ENCODE data around the gene AP1S1.
"Not testable (repeated sequence)": the region's sequence is repeated elsewhere in the genome, so short reads cannot be mapped to it uniquely, and the experiment has no call there.

The AP1S1 gene

DNA sequence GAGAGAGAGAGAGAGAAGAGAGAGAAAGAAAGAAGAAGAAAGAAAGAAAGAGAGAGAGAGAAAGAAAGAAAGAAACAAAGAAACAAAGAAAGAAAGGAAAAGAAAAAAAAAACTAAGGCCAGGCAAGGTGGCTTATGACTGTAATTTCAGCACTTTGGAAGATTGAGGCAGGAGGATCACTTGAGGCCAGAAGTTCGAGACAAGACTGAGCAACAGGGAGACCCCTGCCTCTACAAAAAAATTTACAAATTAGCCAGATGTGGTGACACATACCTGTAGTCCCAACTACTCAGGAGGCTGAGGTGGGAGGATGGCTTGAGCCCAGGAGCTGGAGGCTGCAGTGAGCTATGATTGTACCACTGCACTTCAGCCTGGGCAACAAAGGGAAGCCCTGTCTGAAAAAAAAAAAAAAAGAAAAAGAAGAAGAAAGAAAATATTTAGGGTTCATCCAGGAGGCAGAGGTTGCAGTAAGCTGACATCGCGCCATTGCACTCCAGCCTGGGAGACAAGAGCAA lies 24.6 kb upstream of the AP1S1 start:
- DNase-seq = no peak
- Mint-ChIP-seq H3K9me3 (no peaks in the 10 kb centered on the region), H3K36me3 (no peaks in the 10 kb centered on the region), H3K4me3 (no peak overlapping the region), H3K27ac (no peak overlapping the region), H3K4me1 (peaks cover 36% of the 10 kb centered on the region), H3K27me3 (peaks cover 94% of the 10 kb centered on the region)
- CTCF ChIA-PET = no interaction called here

DNA sequence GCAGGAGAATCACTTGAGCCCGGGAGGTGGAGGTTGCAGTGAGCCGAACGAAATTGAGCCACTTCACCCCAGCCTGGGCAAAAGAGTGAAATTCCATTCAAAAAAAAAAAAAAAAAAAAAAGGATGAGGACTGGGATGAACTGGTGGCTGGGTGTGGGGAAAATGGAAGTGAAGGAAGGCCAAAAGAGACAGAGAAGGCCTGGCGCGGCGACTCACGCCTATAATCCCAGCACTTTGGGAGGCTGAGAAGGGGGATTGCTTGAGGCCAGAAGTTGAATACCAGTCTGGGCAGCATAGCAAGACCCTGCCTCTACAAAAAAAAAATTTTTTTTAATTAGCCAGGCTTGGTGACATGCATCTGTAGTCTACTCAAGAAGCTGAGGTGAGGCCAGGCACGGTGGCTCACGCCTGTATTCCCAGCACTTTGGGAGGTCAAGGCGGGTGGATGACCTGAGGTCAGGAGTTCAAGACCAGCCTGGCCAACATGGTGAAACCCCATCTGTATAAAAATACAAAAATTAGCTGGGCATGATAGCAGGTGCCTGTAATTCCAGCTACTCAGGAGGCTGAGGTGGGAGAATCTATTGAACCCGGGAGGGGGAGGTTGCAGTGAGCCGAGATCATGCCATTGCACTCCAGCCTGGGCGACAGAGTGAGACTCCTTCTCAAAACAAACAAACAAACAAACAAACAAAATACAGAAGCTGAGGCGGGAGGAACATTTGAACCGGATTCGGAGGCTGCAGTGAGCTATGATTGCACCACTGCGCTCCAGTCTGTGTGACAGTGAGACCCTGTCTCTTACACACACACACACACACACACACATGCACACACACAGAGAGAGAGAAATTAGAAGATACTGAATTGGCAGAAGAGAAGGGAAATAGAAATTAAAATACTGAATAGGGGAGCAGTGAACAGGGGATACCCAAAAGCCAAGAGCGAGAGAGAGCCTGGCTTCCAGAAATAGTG lies 21.4 kb upstream of the AP1S1 start:
- not testable (repeated sequence) for DNase-seq, H3K9me3 Mint-ChIP-seq, H3K27ac Mint-ChIP-seq, H3K4me3 Mint-ChIP-seq, H3K36me3 Mint-ChIP-seq, H3K4me1 Mint-ChIP-seq
- H3K27me3 Mint-ChIP-seq = peaks cover 94% of the 10 kb centered on the region
- CTCF ChIA-PET = interaction anchor here (1.2 to 3.4 kb wide), 3 partner anchors 10 to 150 kb away, joined by 3 to 14 read pairs (median 4); no protein-coding TSS in a partner anchor

GRCh38 chr7:101133621-101134398 lies 20.5 kb upstream of the AP1S1 start:
- peaks cover 92% of the 10 kb centered on the region for H3K27me3 Mint-ChIP-seq

GRCh38 chr7:101134399-101134980 lies 19.8 kb upstream of the AP1S1 start:
- Mint-ChIP-seq H3K4me1 (peaks cover 17% of the 10 kb centered on the region), H3K27ac (peak overlapping the region; percentile 15), H3K4me3 (no peak overlapping the region), H3K9me3 (no peaks in the 10 kb centered on the region), H3K36me3 (no peaks in the 10 kb centered on the region), H3K27me3 (peaks cover 89% of the 10 kb centered on the region)
- DNase-seq = no peak
- CTCF ChIA-PET = interaction anchor here (0.8 to 3.4 kb wide), 4 partner anchors 9 to 148 kb away, joined by 3 to 14 read pairs (median 4); no protein-coding TSS in a partner anchor

More at GRCh38 chr7:101133621-101134398, 20.5 kb upstream of the AP1S1 start:
- H3K9me3 Mint-ChIP-seq = no peaks in the 10 kb centered on the region
- DNase-seq = no peak
- no peaks in the 10 kb centered on the region for H3K36me3 Mint-ChIP-seq
- H3K4me1 Mint-ChIP-seq = peaks cover 12% of the 10 kb centered on the region
- H3K4me3 Mint-ChIP-seq = no peak overlapping the region
- no peak overlapping the region for H3K27ac Mint-ChIP-seq
- CTCF ChIA-PET = interaction anchor here (0.8 to 3.4 kb wide), 5 partner anchors 9 to 149 kb away, joined by 3 to 14 read pairs (median 3); no protein-coding TSS in a partner anchor

DNA sequence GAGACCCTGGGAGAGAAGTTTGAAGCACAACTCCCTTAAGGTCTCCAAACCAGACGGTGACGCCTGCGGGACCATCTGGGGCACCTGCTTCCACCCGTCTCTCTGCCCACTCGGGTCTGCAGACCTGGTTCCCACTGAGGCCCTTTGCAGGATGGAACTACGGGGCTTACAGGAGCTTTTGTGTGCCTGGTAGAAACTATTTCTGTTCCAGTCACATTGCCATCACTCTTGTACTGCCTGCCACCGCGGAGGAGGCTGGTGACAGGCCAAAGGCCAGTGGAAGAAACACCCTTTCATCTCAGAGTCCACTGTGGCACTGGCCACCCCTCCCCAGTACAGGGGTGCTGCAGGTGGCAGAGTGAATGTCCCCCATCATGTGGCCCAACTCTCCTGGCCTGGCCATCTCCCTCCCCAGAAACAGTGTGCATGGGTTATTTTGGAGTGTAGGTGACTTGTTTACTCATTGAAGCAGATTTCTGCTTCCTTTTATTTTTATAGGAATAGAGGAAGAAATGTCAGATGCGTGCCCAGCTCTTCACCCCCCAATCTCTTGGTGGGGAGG lies 16.5 kb upstream of the AP1S1 start:
- H3K4me3 Mint-ChIP-seq = no peak overlapping the region

DNA sequence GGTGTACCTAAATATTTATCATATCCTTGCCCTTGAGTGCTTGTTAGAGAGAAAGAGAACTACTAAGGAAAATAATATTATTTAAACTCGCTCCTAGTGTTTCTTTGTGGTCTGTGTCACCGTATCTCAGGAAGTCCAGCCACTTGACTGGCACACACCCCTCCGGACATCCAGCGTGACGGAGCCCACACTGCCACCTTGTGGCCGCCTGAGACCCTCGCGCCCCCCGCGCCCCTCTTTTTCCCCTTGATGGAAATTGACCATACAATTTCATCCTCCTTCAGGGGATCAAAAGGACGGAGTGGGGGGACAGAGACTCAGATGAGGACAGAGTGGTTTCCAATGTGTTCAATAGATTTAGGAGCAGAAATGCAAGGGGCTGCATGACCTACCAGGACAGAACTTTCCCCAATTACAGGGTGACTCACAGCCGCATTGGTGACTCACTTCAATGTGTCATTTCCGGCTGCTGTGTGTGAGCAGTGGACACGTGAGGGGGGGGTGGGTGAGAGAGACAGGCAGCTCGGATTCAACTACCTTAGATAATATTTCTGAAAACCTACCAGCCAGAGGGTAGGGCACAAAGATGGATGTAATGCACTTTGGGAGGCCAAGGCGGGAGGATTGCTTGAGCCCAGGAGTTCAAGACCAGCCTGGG lies 15.9 kb upstream of the AP1S1 start:
- H3K9me3 Mint-ChIP-seq = no peaks in the 10 kb centered on the region
- H3K27me3 Mint-ChIP-seq = peaks cover 67% of the 10 kb centered on the region
- CTCF ChIA-PET = interaction anchor here (0.7 to 10.5 kb wide), 7 partner anchors 9 to 55 kb away, joined by 3 to 150 read pairs (median 5); no protein-coding TSS in a partner anchor
- peak overlapping the region; percentile 4 for H3K27ac Mint-ChIP-seq
- peak; percentile 84 for DNase-seq
- H3K36me3 Mint-ChIP-seq = no peaks in the 10 kb centered on the region
- H3K4me3 Mint-ChIP-seq = no peak overlapping the region
- peaks cover 39% of the 10 kb centered on the region for H3K4me1 Mint-ChIP-seq

More for the DNA sequence above, 16.5 kb upstream of the AP1S1 start:
- Mint-ChIP-seq H3K27ac (no peak overlapping the region), H3K36me3 (no peaks in the 10 kb centered on the region), H3K9me3 (no peaks in the 10 kb centered on the region), H3K4me1 (peaks cover 37% of the 10 kb centered on the region), H3K27me3 (peaks cover 64% of the 10 kb centered on the region)
- CTCF ChIA-PET = interaction anchor here (0.7 to 10.5 kb wide), 8 partner anchors 9 to 80 kb away, joined by 3 to 150 read pairs (median 4); partner anchors contain the start of genes PLOD3 and SERPINE1
- DNase-seq = no peak

GRCh38 chr7:101140339-101140699 lies 14.0 kb upstream of the AP1S1 start:
- peaks cover 46% of the 10 kb centered on the region for H3K4me1 Mint-ChIP-seq
- H3K36me3 Mint-ChIP-seq = no peaks in the 10 kb centered on the region
- H3K27me3 Mint-ChIP-seq = peaks cover 68% of the 10 kb centered on the region
- no peak overlapping the region for H3K4me3 Mint-ChIP-seq
- CTCF ChIA-PET = interaction anchor here (0.9 to 10.5 kb wide), 3 partner anchors 30 to 143 kb away, joined by 4 to 150 read pairs (median 5); no protein-coding TSS in a partner anchor
- no peaks in the 10 kb centered on the region for H3K9me3 Mint-ChIP-seq
- DNase-seq = no peak
- no peak overlapping the region for H3K27ac Mint-ChIP-seq

GRCh38 chr7:101140746-101141382 lies 13.4 kb upstream of the AP1S1 start:
- Mint-ChIP-seq H3K27ac (no peak overlapping the region), H3K9me3 (no peaks in the 10 kb centered on the region), H3K4me1 (peaks cover 46% of the 10 kb centered on the region), H3K27me3 (peaks cover 68% of the 10 kb centered on the region), H3K4me3 (no peak overlapping the region), H3K36me3 (no peaks in the 10 kb centered on the region)
- CTCF ChIA-PET = interaction anchor here (0.9 to 10.5 kb wide), 3 partner anchors 30 to 142 kb away, joined by 4 to 150 read pairs (median 5); no protein-coding TSS in a partner anchor
- no peak for DNase-seq

- Mint-ChIP-seq H3K27ac (no peak overlapping the region), H3K27me3 (peaks cover 61% of the 10 kb centered on the region), H3K4me3 (no peak overlapping the region), H3K4me1 (peaks cover 23% of the 10 kb centered on the region), H3K9me3 (no peaks in the 10 kb centered on the region), H3K36me3 (peaks cover 6% of the 10 kb centered on the region)
- CTCF ChIA-PET = interaction anchor here (0.9 to 2.7 kb wide), 3 partner anchors 8 to 41 kb away, joined by 3 to 12 read pairs (median 5); no protein-coding TSS in a partner anchor
- no peak for DNase-seq
Observed at GRCh38 chr7:101151908-101152651, 2.2 kb upstream of the AP1S1 start.

DNA sequence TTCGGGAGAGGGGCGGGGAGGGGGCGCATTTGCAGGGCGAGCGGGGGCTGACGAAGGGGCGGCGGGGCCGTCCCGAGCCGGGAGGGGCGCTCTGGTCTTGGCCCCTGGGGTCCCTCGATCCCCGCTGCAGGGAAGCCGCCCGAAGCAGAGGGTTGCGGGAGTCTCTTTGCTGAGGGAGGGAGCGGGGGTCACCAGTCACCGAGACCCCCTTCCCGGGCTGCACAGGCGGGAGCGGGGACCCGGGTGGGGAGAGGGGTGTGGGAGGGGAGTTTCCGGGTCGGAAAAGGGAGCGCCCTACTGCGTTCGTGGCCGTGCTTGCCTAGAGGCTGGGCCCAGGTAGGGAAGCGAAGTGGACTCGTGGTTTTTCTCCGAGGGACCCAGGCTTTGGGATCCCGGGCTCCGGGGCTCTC lies 422 bp downstream of the AP1S1 start:
- no peaks in the 10 kb centered on the region for H3K9me3 Mint-ChIP-seq
- peak overlapping the region; percentile 84 for H3K4me3 Mint-ChIP-seq
- peaks cover 35% of the 10 kb centered on the region for H3K27me3 Mint-ChIP-seq
- peaks cover 13% of the 10 kb centered on the region for H3K36me3 Mint-ChIP-seq
- CTCF ChIA-PET = interaction anchor here (1.6 to 4.0 kb wide), 2 partner anchors 8 to 10 kb away, joined by 5 to 23 read pairs; no protein-coding TSS in a partner anchor
- H3K4me1 Mint-ChIP-seq = peaks cover 16% of the 10 kb centered on the region
- H3K27ac Mint-ChIP-seq = no peak overlapping the region
- DNase-seq = no peak

DNA sequence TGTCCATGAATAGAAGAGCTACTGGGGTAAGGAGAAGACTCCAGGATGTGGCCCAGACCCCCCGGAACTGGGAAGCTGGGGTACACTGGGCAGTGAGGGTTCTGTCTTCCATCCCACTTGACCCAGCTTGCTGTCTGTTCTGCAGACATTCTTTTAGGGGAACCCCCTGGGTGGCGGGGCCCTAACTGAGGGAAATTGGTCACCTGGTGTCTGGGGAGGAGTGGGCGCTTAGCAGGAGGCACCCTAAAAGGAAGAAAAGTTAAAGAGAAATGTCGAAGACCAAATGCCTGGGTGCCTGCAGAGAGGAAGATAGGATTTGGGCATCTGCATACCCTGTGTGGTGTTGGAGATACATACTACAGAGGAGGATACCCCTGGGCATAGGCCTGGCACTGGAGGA lies 1.0 kb downstream of the AP1S1 start:
- H3K4me1 Mint-ChIP-seq = peaks cover 16% of the 10 kb centered on the region
- no peak for DNase-seq
- H3K36me3 Mint-ChIP-seq = peaks cover 13% of the 10 kb centered on the region
- CTCF ChIA-PET = interaction anchor here (1.6 to 4.0 kb wide), 2 partner anchors 8 to 11 kb away, joined by 5 to 23 read pairs; no protein-coding TSS in a partner anchor
- H3K27me3 Mint-ChIP-seq = peaks cover 33% of the 10 kb centered on the region
- H3K27ac Mint-ChIP-seq = no peak overlapping the region
- H3K9me3 Mint-ChIP-seq = no peaks in the 10 kb centered on the region
- H3K4me3 Mint-ChIP-seq = peak overlapping the region; percentile 84

DNA sequence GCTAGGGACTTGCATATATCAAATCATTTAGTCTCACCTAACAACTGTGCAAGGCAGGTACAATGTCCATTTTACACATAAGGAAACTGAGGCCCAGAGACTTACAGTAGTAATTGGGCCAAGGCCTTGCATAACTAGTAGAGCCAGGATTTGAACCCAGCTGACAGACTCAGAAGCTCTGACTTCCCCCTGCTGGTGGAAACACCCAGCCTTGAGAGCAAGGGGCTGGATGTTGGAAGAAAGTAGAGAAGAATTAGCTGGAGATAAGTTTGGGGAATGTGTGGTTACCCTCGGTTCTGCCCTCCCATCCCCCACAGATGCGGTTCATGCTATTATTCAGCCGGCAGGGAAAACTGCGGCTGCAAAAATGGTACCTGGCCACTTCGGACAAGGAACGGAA lies 2.0 kb downstream of the AP1S1 start:
- H3K27ac Mint-ChIP-seq = no peak overlapping the region
- peaks cover 18% of the 10 kb centered on the region for H3K4me1 Mint-ChIP-seq
- peaks cover 29% of the 10 kb centered on the region for H3K27me3 Mint-ChIP-seq
- DNase-seq = no peak
- peaks cover 15% of the 10 kb centered on the region for H3K36me3 Mint-ChIP-seq
- CTCF ChIA-PET = interaction anchor here (1.2 to 4.0 kb wide), 3 partner anchors 9 to 60 kb away, joined by 4 to 23 read pairs (median 5); no protein-coding TSS in a partner anchor
- H3K9me3 Mint-ChIP-seq = no peaks in the 10 kb centered on the region
- H3K4me3 Mint-ChIP-seq = no peak overlapping the region
